NCI-H1417 treated with DMSO at 0.1 percent for 48 hours (cell line): ENCODE measurements around the gene ATP9A.
"Not testable (repeated sequence)": the region's sequence is repeated elsewhere in the genome, so short reads cannot be mapped to it uniquely, and the experiment has no call there.

Source experiments
- DNase-seq: peaks from one replicate; lab custom pipeline; 2025; lab: John Stamatoyannopoulos, UW

The ATP9A gene

GRCh38 chr20:51725584-51726176 is 42.5 kb downstream of the ATP9A start:
- DNase-seq = no peak

GRCh38 chr20:51723026-51723425 is 45.2 kb downstream of the ATP9A start:
- DNase-seq = not testable (repeated sequence)

- DNase-seq = not testable (repeated sequence)
Observed at GRCh38 chr20:51722246-51722645, 45.9 kb downstream of the ATP9A start.

- DNase-seq = no peak
Observed at GRCh38 chr20:51720854-51721253, 47.3 kb downstream of the ATP9A start.

- no peak for DNase-seq
Observed at GRCh38 chr20:51720384-51720783, 47.8 kb downstream of the ATP9A start.

GRCh38 chr20:51715856-51716185 is 52.4 kb downstream of the ATP9A start:
- no peak for DNase-seq

GRCh38 chr20:51715163-51715855 is 52.9 kb downstream of the ATP9A start:
- no peak for DNase-seq

GRCh38 chr20:51713213-51713598 is 55.0 kb downstream of the ATP9A start:
- DNase-seq = no peak

- DNase-seq = no peak
Observed at GRCh38 chr20:51712501-51713212, 55.5 kb downstream of the ATP9A start.

GRCh38 chr20:51711426-51711825 is 56.8 kb downstream of the ATP9A start:
- no peak for DNase-seq

- DNase-seq = no peak
Observed at GRCh38 chr20:51710361-51710894, 57.8 kb downstream of the ATP9A start.

GRCh38 chr20:51705400-51705799 is 62.8 kb downstream of the ATP9A start:
- no peak for DNase-seq

GRCh38 chr20:51703400-51704287 is 64.5 kb downstream of the ATP9A start:
- no peak for DNase-seq

GRCh38 chr20:51702556-51702955 is 65.6 kb downstream of the ATP9A start:
- no peak for DNase-seq

GRCh38 chr20:51700809-51701285 is 67.3 kb downstream of the ATP9A start:
- DNase-seq = no peak

GRCh38 chr20:51698252-51698651 is 69.9 kb downstream of the ATP9A start:
- no peak for DNase-seq

GRCh38 chr20:51697096-51697826 is 70.9 kb downstream of the ATP9A start:
- DNase-seq = no peak

GRCh38 chr20:51696304-51697071 is 71.7 kb downstream of the ATP9A start:
- no peak for DNase-seq

GRCh38 chr20:51695574-51696303 is 72.5 kb downstream of the ATP9A start:
- DNase-seq = no peak
